NOMO-1 treated with dmso at 0.1 percent for 144 hours (cell line): ENCODE results near the gene SDR42E1.
A peak's percentile ranks its signal among the peaks of the same experiment; 100 is the strongest.
"Not testable (repeated sequence)": the region's sequence is repeated elsewhere in the genome, so short reads cannot be mapped to it uniquely, and the experiment has no call there.

Source experiments
- DNase-seq: peaks from one replicate; lab custom pipeline; 2025; ENCODE audit not compliant: unreplicated experiment; lab: John Stamatoyannopoulos, UW

The SDR42E1 gene

DNA sequence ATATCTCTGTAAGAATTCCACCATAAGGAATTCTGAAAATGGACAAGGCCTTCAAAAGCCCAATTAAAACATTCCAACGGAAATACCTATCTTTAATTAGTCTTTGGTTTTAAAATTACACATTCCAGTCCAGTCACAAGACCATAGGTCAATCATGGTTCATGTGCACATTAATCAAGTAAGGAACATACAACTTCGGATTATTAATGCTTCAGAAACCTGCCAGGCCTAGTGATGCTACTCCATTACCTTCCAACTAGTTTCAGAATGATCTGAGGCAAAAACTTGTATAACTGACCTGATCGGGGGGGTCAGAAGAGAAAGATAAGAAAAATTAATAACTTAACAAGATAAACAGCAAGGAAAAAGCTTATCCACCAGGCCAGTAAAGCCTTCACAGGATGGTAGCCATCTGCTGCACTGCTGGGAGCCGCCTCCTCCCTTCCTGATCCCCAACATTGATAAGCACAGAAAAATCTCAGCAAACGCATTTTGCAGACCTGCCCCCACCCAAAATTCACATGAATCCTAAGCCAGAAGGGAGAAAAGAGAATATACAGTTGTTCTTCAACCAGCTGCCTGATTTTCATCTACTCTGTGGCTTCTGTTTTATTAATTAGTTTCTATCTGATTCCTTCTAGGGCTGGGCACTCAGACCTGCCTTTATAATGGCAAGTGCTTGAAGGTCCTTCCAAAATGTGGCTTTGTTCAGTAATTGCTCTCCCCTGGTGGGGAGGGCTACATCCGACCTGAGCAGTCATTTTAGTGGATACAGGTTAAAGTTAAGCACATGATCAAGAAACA is 6.0 kb downstream of the SDR42E1 start:
- no peak for DNase-seq

DNA sequence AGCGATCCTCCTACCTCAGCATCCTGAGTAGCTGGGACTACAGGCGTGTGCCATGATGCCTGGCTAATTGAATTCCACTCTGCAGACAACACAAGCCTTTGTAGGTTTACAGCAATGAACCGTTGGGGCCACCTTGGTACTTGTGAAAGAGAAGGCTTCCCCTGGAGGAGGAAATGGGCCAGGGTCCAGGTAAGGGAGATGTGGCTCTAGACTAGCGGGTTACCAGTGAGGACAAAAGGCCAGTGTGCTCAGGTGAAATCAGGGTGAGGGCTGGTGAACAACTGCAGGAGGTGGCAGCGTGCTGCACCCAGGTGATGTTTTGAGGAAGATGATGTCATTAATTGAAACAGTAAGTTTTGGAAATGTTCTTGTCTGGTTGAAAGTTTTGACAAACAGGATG is 6.7 kb downstream of the SDR42E1 start:
- no peak for DNase-seq

DNA sequence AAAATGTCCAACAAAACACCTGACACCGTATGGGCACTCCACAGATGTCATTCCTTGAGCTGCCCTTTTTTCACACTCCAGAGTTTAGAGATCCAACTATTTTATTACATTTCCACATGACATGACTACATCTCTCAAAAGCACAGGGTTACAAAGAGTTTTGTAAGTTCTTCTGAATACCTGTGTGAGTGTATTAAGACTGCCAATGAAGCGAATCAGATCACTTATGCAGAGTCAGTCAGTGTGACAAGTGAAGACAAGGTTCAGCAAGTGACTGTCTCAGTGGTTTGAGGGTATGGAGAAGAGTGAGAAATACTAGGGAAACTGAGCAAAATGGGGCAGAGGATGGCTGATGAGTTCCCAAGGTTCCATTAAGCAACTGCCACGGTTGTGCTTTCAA is 8.4 kb downstream of the SDR42E1 start:
- DNase-seq, result no peak

DNA sequence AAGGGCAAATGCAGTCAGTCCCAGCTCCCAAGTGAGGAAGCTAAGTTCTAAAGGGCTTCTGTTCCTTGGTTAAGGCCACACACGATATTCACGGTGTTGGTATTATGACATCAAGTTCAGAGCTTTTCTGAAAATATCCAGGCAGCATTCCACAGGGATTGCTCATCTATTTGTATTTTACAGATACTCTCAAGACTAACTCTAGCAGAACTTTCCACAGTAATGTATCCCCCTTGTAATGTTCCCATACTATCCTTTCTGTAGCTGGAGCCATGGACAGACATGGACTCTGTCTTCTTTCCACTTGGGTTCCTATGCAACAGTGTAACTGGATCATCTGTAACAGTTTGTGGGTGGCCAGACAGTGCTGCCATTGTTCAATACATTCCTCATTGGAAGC is 13.5 kb downstream of the SDR42E1 start:
- DNase-seq, result no peak

DNA sequence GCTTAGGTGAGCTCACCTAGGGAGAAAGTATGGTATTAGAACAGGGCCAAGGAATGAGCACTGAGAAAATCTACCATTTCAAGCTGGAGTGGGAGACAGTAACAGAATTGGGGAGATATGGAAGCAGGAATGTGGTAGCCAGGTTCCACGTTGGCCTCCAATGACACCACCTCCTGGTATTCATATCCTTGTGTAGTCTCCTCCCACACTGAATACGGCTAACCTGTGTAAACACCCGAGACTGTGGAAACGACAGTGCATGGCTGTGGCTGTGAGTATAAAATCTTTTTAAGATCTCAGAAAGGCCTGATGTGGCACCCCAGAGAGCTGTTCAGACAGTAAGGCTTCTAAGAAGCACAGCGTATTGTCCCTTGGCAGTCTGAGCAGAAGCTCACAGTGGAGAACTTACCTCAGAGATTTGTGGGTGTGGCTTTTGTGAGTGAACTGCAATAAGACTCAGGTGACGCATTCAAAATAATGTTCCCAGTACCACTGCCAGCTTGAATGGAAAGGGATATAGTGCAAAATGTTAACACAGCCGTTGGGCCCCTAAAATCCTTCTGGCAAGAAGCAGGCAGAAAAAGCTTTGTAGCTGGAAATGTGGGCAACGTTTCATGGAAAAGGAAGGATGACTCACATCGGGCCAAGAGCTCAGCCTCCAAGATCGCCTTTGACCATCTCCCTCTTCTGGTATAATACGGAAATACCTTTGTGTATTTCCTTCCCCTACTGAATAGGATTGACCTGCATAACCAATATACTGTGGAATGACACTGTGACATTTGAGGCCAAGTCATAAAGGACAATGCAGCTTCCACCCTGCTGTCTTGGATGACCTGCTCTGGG is 14.4 kb downstream of the SDR42E1 start:
- no peak for DNase-seq

DNA sequence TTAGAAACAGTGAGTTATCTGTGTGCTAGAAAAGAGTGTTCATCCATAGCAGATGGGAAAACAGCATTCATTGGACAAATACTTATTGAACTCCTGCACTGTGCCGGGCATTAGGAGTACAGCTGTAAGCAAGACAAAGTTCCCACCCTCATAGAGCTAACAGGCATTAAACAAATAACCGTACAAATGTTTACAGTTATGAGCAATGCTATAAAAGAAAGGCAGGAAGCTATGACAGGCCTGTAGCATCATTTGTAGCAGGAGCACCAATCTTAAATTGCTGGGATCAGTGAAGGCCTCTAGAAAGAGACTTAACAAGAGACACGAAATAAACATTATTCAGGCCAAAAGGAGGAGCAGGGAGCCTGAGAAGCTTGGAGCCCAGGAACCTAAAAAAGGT is 15.6 kb downstream of the SDR42E1 start:
- DNase-seq, result no peak

DNA sequence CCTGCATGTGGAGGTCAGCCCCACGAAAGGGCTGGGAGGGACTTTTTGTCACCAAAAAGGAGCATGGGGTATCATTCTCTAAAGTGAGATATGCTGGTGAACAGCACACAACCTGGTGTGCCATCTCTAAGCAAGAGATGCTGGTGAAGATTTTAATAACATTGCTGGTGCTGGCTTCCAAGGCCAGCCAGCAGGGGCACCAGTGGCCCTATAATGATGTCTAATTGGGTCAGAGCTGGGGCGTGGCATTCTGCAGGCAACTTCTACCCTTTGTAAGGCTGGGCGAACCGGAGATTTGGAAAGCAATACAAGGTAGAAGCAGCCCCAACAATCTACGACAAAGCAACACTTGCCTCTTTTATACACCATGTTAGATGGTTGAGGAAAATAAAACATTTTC is 16.8 kb downstream of the SDR42E1 start:
- DNase-seq, result no peak

DNA sequence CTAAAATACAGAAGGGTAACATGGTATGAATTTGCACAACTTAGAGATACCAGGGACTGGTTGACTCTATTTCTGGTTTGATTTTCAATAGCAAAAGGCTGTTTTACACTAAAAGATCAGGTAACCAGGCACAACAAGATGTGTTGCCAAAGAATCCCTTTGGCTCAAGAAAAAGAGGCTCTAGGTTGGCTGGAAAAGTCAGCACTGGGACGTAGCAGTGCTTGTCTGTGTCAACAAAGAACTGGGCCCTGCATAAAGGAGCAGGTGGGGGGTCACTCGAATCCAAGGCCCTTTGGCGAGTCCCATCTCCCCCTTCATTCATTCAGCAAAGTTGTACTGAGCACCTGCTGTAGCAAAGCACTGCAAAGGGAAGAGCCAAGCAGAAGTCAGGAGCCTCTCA is 18.4 kb downstream of the SDR42E1 start:
- no peak for DNase-seq

DNA sequence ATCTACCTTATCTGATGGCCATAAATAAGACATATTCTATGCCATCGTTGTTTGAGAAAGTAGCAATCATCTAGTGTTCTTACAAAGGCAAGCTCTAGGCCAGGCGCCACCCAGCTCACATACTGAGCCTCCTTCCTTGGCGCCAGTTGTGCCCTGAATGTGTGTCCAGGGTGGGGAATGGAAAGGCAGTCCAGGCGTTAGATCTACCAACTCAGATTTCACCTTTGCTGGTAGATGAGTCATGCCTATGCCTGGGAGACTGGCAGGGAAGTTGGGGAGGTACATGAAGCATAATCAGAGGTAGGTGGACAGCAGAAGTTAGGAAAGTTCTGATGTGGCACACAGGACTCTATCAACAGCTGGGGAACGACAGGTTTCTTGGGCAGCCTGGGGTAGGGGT is 23.6 kb downstream of the SDR42E1 start:
- DNase-seq, result no peak

DNA sequence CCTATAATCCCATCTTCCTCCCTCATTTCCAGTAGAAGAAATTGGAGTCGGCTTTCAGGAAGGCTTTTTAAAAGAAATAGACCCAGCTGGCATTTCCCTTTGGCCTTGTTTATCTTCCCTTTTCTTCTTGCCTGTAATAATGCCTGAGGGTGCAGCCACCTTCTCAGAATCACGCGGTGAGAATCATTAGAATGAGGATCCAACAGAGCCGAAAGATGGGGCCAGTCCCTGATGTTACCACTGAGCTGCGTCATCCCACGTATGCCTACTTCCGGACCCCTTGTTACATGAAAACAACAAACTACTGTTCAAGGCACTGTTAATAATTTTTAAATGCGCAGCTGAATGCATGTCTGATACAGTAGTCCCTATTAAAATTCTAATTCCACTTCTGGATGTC is 24.1 kb downstream of the SDR42E1 start:
- no peak for DNase-seq

DNA sequence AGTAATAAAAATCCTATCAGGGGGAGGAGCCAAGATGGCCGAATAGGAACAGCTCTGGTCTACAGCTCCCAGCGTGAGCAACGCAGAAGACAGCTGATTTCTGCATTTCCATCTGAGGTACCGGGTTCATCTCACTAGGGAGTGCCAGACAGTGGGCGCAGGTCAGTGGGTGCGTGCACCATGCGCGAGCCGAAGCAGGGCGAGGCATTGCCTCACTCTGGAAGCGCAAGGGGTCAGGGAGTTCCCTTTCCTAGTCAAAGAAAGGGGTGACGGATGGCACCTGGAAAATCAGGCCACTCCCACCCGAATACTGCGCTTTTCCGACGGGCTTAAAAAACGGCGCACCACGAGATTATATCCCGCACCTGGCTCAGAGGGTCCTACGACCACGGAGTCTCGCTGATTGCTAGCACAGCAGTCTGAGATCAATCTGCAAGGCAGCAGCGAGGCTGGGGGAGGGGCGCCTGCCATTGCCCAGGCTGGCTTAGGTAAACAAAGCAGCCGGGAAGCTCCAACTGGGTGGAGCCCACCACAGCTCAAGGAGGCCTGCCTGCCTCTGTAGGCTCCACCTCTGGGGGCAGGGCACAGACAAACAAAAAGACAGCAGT is 33.8 kb downstream of the SDR42E1 start:
- DNase-seq, result not testable (repeated sequence)

DNA sequence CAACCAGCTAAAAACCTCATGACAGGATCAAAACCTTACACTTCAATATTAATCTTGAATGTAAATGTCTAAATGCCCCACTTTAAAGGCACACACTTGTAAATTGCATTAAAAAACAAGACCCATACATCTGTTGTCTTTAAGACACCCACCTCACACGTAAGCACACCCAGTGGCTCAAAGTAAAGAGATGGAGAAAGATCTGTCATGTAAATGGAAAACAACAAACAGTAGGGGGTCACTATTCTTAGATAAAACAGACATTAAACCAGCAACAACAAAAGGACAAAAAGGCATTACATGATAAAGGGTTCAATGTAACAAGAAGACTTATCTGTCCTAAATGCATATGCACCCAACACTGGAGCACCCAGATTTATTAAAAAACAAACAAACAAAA is 35.6 kb downstream of the SDR42E1 start:
- DNase-seq, result no peak

DNA sequence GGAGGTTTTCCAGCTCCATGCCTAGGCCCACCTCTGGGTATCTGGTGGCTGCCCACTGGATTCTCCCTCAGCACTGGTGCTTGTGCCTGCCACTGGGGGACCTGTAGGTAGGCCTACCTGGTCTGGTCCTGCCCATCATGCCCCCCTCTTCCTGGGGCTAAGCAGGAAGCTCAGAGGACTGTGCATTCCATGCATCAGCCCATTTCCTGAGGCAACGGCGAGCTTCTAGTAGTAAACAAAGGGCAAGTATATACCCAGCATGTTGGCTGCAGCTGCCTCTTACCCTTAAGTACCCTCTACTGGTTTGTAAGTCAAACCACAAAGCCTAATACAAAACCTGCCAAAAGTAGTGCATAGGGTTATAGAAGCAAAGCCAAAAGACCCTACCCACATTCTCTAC is 37.5 kb downstream of the SDR42E1 start:
- no peak for DNase-seq

DNA sequence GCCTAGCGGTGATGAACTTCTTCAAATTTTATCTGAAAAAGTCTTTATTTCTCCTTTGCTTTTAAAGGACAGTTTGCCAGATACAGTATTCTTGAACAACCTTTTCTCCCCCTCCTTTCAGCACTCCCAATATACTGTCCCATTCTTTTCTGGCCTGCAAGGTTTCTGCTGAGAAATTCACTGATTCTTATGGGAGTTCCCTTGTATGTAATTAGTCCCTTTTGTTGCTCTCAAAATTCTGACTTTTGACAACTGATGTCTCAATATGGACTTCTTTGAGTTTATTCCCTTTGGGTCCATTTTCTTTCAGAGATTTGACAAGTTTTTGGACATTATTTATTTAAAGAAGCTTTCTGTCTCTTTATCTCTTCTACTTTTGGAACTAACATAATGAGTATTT is 39.4 kb downstream of the SDR42E1 start:
- DNase-seq, result no peak

DNA sequence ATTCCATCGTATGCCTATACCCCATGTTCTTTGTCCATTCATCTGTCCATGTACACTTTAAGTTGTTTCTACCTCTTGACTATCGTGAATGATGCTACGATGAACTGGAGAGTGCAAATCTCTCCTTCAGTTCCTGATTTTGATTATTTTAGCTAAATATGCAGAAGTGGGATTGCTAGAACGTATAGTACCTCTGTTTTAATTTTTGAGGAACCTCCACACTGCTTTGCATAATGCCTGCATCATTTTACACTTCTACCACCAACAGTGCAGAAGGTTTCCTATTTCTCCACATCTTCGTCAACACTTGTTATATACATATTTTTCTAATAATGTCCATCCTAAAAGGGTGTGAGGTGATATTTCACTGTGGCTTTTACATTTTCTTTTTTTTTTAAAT is 43.9 kb downstream of the SDR42E1 start:
- no peak for DNase-seq

DNA sequence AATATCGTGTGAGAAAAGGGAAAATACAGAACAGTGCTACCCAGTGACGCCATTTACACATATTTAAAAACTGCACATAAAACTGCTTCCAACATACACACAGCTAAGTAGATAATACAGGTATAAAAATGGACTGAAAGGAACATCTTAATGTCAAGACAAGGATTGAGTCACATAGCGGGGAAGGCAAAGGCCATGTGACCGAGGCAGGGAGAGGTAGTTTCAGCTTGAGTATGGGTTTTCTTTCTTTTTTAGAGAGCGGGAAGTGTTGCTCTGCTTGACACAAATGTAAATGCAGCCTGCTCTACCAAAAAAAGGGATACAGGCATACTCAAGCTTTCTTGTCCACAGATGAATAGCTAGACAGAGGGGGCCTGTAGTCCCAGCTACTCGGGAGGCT is 46.5 kb downstream of the SDR42E1 start:
- DNase-seq, result no peak

DNA sequence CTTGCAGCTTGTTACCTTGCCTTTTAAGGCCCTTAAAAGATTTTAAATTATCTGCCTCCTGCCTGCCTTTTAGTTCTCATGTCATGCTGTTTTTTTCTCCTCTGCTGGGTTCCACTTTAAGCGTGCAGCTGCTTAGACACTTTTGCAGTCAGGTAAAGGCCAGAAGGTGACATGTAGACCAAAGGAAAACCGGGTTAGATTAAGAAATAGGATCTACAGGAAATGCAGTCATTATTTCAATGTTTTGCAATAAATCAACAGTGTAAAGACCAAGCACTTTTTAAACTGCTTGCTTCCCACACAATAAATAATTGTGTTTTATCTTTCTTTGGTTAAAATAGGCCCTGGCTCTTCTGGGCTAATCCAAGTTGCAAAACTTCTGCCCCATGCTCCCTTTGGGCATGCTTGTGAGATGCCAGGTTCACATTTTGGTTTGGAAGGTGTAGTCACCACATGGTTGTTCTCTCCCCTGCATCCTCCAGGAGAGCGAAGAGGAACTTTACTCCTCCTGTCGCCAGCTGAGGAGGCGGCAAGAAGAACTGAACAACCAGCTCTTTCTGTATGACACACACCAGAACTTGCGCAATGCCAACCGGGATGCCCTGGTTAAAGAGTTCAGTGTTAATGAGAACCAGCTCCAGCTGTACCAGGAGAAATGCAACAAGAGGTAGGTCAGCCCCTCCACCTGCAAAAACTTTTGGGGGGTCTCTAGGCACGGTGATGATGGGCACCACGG is 54.9 kb downstream of the SDR42E1 start:
- peak; percentile 59 for DNase-seq

DNA sequence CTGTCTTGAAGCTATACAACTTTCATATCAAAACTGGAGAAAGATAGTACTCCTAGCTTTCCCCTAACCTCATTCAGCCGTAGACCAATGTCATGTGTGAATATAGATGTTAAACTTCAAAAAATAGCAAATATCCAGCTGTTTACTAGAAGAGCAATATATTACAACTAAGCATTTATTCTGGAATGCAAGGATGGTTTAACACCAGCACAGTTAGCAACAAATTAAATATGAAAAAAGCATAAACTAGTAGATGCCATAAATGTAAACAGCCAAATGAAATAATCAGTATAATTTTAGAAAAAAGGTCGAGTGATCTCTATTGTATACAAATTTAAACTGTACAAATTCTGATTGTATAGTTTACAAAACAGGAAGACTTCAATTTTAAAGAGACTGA is 59.7 kb downstream of the SDR42E1 start:
- no peak for DNase-seq

DNA sequence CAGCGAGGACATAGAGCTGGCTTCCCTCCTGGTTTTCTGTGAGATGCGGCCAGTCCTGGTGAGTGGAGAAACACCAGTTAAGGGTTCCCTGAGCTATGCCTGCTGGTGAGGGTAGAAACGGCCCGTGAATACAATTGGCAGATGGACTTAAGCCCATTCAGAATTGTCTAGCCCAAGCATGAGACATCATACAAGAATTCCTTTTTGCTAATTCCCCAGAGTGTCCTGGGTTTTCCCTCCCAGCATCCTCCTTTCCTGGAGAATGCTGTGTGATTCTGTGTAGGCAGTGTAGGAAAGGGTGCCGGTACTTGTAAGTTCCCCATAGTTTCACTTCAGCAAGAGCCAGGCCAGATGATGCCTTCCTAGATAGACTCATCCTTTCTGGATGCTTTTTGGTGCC is 65.1 kb downstream of the SDR42E1 start:
- no peak for DNase-seq

DNA sequence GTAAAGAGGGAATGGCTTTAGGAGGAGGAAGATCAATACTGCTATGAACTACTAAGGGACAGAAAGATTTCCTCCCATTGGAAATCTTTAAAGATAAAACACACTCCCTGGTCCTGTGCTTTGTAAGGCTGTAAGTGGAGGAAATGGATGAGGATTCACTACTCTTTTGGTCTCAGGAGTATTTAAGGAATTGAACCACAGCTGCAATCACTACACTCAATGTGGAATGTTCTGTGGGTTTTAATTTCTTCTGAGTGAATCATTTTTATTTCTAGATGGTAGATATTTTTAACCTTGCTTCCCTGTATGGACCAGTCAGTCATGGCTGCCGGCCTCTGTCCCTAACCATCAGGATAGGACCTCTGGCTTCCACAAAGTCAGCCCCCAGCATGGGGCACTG is 65.6 kb downstream of the SDR42E1 start:
- no peak for DNase-seq

DNA sequence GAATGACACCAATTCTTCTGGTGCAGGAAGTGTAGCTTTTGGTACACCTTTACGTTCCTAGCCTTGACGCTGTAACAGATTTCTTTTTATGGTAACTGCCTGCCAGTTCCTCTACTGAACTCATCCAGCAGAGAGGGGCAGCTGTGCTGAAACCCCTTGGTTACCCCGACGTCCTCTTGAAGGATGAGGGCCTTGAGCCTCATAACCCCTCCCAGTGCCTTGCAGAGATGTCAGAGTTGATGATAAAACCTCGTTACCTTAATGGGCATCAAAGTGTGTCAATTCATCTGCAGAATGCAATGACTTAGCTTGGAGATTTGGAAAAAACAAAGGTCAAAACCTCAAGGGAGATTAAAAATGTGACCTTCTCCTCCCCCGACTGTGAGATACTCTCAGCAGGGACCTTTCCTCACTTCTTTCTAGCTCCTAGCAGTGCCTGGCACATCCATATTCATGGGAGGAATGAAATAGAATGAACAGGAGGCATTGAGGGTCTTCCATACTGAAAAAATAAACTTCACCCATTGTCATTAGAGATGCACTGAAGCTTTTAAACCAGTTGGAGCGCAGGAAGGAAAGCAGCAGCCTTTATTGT is 69.2 kb downstream of the SDR42E1 start:
- no peak for DNase-seq
